CD4-positive, alpha-beta T cell treated with Interferon gamma for 1 hour (primary cell): ENCODE measurements around the gene FBXO5.
"Not testable (repeated sequence)": the region's sequence is repeated elsewhere in the genome, so short reads cannot be mapped to it uniquely, and the experiment has no call there.

Experiments
- DNase-seq: peaks from one replicate; pipeline ENCODE4 v3.0.0-alpha.2; 2020

Gene FBXO5

DNA sequence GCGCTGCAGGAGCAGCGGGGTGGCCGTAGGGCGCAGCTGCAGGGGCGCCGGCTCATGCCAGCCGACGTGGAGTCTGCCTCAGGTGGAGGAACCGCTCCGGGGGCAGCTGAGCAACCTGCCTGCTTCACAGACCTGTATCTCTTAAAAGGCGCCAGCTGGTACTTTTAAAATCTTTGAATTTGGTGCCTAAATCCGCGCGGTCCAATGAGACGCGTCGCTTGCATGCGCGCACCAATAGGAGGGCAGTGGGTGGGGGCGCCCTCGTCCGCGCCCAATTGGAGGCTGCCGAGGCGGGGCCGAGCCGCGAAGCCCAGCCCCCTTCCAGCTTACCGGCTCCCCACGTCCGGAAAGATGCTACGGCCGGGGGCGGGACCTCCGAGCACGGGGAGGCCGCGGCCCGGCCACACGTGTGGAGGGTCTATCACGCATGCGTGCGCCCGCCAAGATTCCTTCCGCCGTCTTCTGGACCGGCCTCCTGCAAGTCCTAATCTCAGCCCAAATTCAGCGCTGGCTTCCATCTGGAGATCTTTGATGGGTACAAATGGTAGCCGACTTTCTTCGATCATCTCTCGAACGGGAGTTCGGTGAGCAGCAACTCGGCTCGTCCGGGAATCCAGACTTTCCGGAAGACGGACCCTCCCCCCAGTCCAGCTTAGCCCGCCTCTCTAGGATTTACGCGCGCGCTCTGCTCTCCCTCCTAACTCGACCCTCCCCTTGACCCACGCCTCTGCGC, at the start of gene FBXO5:
Gene FBXO5 (minus strand): TSS at position 138 of the 733 bp plus-strand sequence. CDS start 82 bp downstream, at position 56.
- DNase-seq: peak; percentile 98

DNA sequence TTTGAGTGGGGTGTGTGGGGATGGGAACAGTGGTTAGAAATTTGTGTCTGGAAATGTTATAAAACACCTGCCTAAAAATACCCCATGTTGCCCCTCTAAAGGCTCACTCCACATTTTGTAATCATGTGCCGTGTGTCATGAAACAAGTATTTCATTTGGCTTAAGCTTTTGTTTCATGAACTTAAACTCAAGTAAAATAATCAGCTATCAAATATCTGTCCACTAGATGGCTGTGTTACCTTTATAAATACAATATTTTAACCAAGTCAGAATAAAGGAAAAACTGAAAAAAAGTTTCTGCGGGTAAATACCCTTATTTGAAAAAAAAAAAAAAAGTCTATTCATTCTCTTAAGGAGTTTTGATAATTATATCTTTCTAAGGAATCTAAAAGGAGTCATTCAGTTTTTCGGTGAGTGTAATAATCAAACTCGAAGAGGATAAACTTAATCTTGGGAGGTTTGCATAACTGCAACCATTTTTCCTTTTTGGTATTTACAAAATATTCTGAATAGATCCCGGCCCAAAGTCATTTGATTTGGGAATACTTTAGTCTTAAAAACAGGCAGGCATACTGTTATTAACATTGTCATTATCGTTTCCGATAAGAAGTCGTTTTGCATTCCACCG, 49.5 kb upstream of the FBXO5 start:
- DNase-seq: no peak

- no peak for DNase-seq
Measured at GRCh38 chr6:153031335-153031955, 48.6 kb upstream of the FBXO5 start.

GRCh38 chr6:153028963-153029362, 46.1 kb upstream of the FBXO5 start:
- no peak for DNase-seq

GRCh38 chr6:153028286-153028685, 45.4 kb upstream of the FBXO5 start:
- no peak for DNase-seq

- no peak for DNase-seq
Measured at GRCh38 chr6:153027480-153027879, 44.6 kb upstream of the FBXO5 start.

DNA sequence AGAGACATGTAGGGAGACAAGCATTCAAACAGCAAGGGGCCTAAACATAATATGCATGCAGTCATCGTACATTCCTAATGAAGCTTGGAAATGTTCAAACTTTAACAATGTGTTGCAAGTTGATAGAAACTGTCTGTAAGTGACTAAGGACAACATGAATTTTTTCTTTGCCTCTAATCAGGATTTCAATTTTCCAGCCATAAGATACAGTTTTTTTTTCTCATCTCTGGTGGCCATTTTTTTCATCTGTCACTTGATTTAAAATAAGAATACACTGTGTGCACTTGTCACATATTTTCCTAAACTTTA, 41.8 kb upstream of the FBXO5 start:
- DNase-seq: no peak

DNA sequence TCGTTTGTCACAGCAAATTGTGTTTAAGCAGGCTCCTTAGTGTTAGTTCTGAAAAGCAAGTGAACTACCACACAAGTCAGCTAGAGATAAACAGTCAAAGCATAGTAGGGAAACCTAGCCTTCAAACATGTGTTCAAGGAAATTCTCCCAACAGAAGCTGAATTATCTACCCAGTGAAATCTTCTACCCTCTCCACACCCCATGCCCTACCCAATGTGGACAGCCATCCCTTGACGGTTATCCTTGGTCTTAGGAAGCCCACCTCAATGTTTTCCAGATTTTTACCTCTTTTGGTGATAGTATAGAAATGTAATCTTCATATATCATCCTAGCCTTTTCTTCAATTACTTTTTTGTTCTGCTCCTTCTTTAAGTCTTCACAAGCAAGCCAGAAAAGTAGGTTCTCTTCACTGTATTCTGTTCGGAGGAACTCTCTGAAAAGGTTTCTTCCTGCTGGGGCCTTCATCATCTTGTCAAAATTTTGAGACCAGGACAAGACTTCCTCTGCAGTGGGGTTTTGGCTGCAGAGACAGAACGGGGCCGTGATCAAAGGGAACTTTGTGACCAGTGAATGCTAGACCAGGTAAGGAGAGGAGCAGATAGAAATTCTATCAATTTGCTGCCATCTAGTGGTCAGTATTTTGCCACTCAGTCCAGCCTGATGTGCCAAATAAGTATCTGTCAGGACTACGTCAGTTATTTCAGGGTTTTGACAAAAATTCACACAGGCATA, 41.3 kb upstream of the FBXO5 start:
- DNase-seq: no peak

GRCh38 chr6:153018355-153018754, 35.5 kb upstream of the FBXO5 start:
- DNase-seq: no peak

DNA sequence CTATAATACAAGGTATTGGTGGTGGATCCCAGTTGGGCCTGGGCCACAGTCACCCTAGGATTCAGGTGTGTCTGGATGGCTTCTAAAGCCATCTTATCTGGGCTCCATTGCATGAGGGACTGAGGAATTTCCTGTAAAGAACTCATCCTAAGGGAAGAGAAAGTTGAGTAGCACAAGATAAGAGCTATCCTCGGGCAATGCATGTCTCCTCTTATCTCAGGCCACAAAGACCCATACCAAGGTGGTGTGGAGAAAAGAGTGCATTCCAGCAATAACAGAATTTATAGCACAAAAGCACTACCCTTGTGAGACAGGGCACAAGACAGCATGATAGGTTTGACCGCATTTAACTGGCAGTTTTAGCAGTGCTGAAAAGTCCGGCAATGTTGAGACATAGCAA, 34.0 kb upstream of the FBXO5 start:
- no peak for DNase-seq

DNA sequence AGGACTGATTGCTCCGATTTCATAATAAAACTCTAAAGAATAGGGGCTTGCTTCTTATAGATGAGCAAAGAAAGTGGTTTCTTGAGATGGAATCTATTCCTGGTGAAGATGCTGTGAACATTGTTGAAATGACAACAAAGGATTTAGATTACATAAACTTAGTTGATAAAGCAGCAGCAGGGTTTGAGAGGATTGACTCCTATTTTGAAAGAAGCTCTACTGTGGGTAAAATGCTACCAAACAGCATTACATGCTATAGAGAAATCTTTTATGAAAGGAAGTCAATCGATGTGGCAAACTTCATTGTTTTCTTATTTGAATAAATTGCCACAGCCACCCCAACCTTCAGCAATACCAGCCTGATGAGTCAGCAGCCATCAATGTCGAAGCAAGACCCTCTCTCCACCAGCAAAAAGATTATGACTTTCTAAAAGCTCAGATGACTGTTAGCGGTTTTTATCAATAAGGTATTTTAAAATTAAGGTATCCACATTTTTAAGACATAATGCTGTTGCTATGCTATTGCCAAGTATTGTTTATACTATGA, 32.3 kb upstream of the FBXO5 start:
- no peak for DNase-seq

- DNase-seq: no peak
Measured at GRCh38 chr6:153013438-153013837, 30.6 kb upstream of the FBXO5 start.

- no peak for DNase-seq
Measured at GRCh38 chr6:153012856-153013255, 30.0 kb upstream of the FBXO5 start.

- DNase-seq: no peak
Measured at GRCh38 chr6:153003366-153003690, 20.5 kb upstream of the FBXO5 start.

- peak; percentile 84 for DNase-seq
Measured at GRCh38 chr6:153002613-153003365, 19.9 kb upstream of the FBXO5 start, which contains the start of gene MTRF1L. TSS of gene MTRF1L (minus strand) at chr6:153002709. CDS start at chr6:153002685, 24 bp downstream.

DNA sequence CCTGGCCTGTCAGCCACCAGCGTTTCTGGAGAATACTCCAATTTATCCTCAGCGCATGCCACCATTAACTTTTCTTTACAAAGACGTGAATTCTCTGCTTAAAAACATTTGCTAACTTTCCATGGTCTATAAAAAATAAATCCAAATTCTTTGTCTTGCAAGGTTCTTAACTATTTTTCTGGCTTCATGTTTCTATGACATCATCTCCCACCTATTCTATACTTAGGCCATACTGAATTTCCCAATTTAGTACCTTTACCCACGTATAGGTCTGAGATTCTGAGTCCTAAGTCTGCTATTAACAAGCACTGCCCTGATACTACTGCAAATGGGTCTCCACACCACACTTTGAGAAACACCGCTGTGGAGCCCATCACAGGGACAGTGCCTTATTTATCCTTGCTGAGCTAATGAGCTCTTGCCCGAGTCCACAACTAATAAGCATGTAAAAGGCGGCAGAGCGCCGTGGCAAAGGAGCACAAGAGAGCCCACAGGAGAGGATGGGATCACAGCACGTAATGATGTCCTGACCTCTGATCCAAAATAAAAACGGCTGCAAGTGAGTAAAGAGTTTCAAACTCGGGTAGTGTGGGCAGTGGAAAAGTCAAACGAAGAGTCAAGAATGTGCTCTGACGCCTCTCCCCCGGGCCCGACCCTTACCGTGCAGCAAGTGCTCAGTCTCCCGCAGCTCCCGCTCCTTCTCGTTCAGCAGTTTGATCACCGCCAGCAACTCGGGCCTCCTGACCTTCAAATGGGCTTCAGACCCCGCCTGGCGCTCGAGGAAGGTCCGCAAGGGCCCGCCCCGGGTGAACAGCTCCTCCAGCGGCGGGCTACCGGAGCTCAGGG, 19.1 kb upstream of the FBXO5 start:
- no peak for DNase-seq

GRCh38 chr6:153000790-153001189, 17.9 kb upstream of the FBXO5 start:
- DNase-seq: not testable (repeated sequence)

DNA sequence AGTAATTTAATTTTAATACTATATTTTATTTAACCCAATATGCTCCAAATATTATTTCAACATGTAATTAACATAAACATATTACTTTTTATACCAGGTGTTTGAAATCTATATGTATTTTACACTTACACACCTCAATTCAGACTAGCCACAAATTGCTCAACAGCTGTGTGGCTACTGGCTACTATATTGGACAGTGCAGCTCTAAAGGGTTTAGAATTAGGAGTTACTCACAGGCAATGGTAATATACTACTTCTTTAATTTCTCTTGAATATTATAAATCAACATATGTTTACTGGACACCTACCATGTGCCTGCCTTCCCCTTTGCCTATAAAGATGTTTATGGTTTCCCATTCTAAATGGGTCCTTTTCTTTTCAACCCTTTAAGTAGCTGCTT, 17.4 kb upstream of the FBXO5 start:
- DNase-seq: no peak

DNA sequence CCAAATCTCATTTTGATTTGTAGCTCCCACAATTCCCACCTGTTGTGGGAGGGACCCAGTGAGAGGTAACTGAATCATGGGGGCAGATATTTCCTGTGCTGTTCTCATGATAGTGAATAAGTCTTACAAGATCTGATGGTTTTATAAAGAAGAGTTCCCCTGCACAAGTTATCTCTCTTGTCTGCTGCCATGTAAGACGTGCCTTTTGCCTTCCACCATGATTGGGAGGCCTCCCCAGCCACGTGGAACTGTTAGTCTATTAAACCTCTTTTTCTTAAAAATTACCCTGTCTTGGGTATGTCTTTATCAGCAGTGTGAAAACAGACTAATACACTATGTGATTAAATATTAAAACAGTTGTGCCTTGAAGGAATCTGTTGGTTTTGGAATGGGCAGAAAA, 16.7 kb upstream of the FBXO5 start:
- DNase-seq: not testable (repeated sequence)

DNA sequence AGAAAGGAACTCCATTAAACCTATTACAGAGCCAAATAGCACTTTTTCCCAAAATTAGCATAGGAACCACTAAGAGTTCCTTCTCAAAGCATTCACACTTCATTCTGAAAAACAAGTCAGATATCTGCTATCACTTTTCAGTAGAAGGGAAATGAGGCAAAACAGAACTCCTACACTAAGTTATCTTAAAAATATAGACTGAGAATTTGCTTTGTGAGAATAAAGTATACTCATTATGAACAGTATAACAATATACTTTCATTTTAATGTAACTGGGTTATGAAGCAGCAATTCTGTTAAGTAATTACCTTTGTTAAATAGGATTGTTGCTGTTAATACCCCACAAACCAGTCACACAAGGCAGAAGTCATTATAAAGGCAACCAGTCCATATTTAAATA, 11.0 kb upstream of the FBXO5 start:
- DNase-seq: no peak

DNA sequence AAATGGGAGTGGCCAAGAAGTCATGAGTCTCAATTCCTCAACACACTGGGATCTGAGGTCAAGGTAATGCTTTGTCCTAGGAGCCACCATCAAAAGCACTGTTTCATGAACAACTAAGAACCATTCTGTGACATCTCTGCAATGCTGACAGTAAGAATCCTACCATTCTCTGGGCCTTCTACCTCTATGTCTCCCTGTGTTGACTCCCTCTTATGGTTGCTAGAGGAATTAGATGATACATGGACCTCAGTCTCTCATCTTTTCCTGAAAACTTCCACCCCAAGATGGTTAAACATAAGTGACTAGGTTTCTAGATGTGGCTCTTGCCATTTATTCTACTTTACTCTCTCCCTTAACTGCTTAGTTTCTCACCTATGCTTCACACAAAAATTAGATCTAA, 10.6 kb upstream of the FBXO5 start:
- no peak for DNase-seq

DNA sequence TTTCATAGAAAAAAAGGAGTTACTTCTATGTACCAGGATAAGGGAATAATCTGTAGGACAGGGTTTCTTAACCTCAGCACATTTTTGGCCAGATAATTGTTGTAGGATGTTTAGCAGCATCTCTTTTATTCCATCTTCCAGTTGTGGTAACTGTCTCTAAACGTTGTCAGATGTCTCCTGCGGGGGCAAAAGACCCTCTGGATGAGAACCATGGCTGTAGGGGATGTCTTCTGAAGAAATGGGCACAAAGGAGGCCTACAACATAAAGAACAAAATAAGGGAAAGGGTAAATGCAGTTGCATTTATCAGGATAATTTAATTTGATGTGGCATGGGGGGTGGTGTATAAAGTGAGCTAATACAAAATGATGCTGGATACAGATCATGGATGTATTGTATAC, 4.1 kb upstream of the FBXO5 start:
- DNase-seq: no peak
